NK-92 treated with Interleukin-12 subunit alpha and Interleukin-12 subunit beta, amount 100 ng/mL, for 24 hours (cell line): Measurements from ENCODE around the gene APBA2.

Experiments used
- DNase-seq: peaks from one replicate; lab custom pipeline; 2025; lab: John Stamatoyannopoulos, UW

Gene APBA2

DNA sequence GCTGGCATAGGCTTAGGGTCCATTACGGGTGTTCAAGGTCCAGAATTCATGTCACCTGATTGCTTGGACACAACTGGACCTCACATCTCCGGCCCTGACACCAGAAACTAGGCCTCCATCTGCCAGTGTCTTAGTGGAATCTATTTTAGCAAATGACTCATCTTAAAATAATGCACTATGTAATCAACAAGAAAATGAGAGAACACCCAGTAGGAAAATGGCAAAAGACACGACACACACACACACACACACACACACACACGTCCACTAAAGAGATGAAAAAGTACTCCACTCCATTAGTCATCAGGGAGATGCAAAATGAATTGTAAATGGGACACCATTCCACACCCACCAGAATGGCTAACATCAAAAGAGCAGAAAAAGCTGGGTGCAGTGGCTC, 11.2 kb downstream of the APBA2 start:
- DNase-seq: no peak

- DNase-seq: no peak
These were observed 12.2 kb downstream of the APBA2 start for GRCh38 chr15:28897861-28898585.

DNA sequence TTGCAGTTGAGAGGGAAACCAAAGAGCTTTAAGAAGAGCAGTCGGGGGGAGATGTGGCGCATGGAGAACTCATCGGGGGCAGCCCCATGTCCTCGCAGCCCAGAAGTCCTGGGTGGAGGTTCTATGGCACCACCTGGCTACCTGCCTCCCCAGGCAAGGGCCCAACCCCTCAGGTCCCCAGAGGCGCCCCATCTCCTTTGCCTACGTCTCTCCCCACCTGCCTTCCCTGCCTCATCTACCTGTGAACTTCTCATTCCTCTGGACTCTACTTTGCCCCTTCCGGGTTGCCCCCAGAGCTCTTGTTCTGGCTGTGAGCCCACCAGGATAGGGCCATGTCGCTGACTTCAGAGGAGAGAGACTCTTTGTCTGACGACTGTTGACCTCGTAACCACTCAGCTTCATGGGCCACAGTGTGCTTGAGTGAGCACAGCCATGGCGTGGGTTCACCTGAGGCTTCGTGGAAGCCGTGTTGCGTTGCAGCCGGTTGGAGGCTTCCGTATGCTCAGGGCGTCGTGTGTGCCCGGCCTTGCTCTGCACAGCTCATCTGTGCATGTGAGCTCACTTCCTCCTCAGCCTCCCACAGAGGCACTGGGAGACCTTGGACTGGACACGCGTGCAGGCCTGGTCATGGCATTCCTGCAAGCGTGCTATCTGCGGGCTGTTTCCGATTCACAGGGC, 13.4 kb downstream of the APBA2 start:
- no peak for DNase-seq

GRCh38 chr15:28900041-28900891, 14.5 kb downstream of the APBA2 start:
- no peak for DNase-seq

DNA sequence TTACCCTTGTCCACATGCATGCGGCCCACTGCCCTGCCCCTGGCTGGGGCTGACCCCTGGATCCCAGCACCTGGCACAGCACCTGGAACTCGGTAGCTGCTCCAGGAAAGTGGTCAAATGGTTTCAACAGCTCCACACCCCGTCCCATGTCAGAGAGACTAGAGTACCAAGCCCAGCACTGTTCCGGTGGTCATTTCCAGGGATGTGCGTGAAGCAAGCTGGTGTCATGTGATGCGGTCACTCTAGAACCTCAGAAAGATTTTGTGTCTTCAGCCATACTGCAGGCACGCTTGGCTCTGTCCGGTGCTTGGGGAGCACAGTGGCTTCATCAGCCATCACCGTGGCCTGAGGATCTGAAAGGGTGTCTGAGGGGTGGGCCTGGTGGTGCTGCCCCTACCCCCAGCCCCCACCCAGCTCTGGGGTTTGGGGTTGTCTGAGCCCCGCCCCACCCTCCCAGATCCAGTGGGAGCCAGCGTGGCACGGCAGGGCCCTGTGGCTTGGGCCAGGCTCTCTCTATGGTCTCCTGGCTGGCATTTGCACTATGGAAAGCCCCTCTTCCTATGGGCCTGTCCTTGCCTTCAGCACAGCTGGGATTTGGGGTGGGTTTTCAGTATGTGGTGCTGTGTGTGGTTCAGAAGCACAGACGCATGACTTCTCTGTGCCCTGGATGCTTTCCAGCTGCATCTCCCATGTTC, 15.3 kb downstream of the APBA2 start:
- no peak for DNase-seq

DNA sequence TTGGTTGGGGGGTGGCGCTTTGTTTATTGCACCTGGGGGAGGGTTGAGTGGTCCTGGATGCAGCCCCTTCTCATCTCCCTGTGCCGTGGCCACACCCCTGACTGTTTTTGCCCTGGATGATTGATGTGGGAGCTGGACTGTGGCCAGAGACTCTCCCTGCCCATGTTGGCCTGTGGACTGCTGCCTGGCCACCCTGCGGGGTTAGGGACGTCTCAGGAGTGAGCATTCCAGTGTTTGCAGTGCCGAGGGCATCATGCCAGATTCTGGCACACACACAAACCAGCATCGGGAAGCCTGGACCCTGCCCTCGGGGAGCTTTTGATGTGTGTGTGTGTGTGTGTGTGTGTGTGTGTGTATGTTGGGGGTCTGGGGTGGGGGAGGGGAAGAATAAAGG, 15.8 kb downstream of the APBA2 start:
- DNase-seq: no peak

GRCh38 chr15:28901987-28902745, 16.4 kb downstream of the APBA2 start:
- DNase-seq: no peak

- DNase-seq: no peak
These were observed 17.1 kb downstream of the APBA2 start for GRCh38 chr15:28902856-28903255.

- DNase-seq: no peak
These were observed 17.8 kb downstream of the APBA2 start for GRCh38 chr15:28903555-28903954.

- no peak for DNase-seq
These were observed 18.2 kb downstream of the APBA2 start for GRCh38 chr15:28904003-28904402.

DNA sequence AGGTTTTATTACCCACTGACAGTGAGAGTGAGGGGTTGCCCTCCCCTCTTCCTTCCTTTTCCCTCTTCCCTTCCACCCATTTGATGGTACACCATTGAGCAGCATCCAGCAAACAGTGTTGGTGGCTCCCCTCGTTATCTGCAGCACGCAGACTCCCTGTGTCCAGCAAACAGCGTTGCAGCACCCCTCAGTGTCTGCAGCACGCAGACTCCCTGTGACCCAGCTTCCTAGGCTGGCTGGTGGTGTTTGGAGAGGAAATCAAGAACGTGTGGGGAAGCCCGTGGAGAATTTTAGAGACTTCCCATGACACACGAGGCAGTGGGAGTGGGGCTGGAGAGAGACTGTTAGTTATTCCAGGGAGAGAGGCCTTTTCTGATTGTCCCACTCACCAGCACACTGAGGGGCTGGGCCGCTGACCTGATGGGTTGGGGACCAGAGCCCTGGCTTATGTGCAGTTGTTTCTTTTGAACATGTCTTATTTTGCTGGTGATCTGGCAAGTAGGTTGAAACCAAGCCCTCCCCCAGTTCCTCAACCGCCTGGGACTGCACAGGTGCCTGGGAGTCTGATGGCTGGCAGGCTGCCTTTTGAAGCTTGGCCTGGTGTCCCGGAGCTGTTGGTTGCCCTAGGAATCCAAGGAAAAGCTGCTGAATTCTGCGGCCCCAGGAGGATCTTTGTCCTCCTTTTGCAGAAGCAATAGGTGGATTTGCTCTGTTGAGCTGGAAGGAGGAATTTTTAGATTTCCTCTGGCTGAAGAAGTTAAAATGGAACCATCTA, 19.0 kb downstream of the APBA2 start:
- no peak for DNase-seq

GRCh38 chr15:28907338-28907960, 21.7 kb downstream of the APBA2 start:
- no peak for DNase-seq

GRCh38 chr15:28909958-28910500, 24.3 kb downstream of the APBA2 start:
- DNase-seq: no peak

DNA sequence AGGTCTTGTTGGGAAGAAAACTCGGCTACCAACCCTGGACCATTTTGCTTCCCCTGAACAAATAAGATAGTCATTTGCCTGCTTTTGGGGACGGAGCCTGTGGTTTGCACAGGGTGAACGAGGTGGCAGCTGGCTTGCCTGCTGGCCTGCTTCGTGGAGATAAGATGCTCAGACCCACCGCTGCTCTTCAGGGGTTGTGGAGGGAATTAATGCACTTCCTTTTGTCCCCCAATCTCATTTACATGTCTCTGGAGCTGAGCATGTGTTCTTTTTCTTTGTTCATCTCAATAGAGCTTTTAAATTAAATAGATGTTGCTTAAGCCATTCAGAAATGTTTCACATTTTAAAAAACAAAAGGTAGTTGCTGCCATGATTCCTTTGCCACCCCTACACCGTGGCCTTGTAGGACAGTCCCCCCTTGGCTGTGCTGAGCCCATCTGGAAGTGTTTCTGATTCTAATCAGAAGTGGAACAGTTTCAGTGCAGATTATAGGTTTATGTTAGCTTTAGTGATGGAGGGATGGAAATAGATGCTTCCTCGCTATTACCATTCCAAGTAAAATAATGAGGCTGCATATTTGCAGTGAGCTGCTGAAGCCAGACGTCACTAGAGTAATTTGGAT, 25.6 kb downstream of the APBA2 start:
- no peak for DNase-seq

DNA sequence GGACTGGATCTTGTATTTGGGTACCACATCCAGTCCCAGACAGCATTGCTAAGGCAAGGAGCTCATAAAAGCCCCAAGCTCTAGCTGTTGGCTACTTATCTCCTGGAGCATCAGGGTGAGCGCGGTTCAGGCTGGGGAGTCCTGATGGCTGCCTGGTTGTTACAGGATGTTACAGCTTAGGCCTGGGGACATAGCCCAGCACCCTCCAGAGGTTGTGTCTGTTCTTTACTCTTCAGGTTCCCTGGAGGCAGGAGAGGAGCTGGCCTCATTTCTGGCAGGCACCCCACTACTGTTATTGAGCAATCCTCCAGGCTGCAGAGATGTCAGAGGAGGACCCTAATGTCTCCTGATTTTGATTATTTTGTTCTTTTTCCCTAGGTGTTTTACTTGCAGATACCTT, 26.6 kb downstream of the APBA2 start:
- no peak for DNase-seq

- no peak for DNase-seq
These were observed 27.5 kb downstream of the APBA2 start for GRCh38 chr15:28913171-28913765.

DNA sequence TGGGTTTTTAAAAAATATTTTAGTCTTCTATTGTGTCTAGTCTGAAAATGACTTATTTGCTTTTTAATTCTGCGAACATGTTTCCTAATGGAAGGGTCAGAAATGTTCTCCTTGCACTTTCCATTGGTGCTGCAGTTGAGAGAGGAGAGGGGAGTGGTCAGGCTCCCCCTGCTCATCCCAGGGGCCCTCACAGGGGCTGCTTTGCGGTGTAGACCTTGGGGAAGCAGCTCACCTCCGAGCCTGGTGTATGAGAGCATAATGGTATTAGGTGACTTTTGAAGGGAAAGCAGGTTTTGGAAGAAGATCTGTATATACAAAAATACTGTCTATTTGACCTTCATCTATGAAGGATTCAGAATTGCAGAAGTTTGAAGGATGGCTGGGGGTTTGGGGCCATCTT, 28.3 kb downstream of the APBA2 start:
- no peak for DNase-seq

DNA sequence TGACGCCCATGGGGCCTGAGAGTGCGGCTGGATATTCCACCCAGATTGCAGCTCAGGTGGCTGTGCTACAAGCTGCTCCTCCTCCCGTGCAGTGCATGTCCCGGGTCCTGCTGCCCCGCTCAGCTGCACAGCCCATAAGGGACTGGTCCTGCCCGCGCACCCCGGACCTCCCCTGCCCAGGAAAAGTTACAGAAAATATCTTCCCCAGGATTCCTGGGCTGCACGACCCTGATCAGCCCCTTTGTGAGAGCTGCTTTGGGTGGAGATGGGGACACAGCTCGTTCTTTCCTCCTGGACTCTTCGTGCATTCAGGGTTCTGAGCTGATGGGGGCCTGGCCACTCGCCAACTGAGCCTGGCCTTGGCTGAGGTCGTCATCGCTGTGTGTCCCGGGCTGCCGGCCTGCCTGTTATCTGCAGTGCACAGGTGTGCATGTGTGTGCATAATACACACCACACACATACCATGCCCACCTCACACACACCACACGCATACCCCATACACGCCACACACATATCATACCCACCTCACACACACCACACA, 28.8 kb downstream of the APBA2 start:
- no peak for DNase-seq
